Activated CD8-positive, alpha-beta memory T cell treated with anti-CD3 and anti-CD28 coated beads for 48 hours (primary cell): ENCODE measurements around the gene RNPS1.

Experiments
- DNase-seq, 3 experiments: peaks; one replicate each; pipeline ENCODE4 v3.0.0-alpha.2; 2020; ENCODE audit warnings: low read depth in 2 of 3, low spot score in 2 of 3

Gene RNPS1

DNA sequence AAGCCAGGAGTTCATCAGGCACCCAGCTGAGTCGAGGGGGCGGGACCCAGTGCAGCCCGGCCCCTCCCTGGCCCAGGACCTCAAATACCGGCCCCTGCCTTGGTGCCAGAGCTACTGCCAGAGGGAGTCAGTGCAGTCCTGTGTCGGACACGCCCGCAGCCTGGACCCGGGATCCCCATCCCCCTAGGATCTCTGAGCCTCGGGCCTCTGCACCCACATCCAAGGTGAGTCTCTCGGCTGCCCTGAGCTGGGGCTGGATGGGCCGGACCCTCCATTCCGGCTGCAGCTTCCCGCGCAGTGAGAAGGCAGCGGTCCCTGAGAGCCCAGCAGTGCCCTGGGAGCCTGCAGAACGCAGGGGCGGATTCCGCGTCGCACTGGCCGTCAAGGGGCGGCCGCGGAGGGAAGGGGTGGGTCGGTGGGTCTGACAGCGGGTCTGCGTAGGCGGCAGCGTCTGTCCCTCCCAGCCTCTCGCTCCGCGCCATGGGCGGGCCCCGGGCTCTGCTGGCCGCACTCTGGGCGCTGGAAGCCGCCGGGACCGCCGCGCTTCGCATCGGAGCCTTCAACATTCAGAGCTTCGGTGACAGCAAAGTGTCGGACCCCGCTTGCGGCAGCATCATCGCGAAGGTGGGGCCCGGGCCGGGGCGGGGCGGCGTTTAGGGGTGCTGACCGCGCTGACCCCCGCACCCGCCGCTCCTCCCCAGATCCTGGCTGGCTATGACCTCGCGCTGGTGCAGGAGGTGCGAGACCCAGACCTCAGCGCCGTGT, 31.4 kb downstream of the RNPS1 start, which contains the start of gene DNASE1L2:
TSS of gene DNASE1L2 (plus strand) at position 108 of the 765 bp plus-strand sequence. CDS start at position 481, 373 bp downstream.
- DNase-seq = no peak

DNA sequence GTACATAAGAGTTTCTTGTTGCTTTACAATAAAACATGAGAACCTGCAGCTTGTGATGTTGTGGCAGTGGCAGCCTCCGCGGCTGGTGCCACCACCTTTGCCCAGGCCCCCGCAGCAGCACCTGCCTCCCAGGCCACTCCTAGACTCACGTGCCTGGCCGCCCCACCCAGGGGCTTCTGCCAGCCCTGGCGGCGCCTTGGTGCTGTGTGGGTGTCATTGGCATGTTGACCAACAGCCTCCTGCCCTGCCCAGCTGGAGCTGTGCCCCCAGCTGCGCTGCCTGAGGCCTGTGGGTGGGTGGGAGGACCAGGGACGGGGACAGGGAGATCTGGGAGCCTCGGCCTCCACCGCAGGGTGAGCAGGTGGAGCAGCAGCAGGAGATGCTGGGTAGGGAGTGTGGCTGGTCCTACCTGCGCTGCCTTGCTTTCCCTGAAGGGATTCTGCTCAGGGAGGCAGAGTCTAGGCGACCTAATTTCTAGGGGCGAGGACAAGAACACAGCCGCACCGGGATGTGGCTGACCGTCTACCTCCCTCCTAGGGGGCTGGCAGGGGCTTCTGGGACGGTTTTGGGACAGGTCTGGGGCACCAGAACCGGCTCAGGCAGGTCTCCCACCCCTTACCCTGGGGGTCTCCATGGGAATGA, 32.1 kb downstream of the RNPS1 start:
- no peak for DNase-seq

DNA sequence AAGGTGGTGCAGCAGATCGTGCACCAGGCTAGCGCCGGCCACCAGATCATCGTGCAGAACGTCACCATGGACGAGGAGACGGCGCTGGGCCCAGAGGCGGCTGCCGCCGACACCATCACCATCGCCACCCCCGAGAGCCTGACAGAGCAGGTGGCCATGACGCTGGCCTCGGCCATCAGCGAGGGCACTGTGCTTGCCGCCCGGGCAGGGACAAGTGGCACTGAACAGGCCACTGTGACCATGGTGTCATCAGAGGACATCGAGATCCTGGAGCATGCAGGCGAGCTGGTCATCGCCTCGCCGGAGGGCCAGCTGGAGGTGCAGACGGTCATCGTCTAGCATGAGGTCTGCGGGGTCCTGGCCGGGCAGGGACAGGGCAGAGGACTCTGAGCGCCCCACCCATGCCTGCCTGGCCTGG, 32.7 kb downstream of the RNPS1 start:
- DNase-seq = no peak

DNA sequence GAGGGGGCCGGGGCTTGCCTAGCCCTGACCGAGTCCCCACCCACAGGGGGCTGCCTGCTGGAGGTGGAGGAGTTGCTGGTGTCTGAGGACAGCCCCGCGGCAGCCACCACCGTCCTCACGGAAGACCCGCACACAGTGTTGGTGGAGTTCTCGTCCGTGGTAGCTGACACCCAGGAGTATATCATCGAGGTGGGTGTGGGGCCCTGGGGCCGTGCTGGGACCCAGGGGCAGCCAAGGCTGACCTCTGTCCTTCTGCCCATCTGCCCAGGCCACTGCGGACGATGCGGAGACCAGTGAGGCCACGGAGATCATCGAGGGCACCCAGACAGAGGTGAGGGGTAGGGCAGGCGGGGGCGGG, 33.1 kb downstream of the RNPS1 start:
- no peak for DNase-seq

DNA sequence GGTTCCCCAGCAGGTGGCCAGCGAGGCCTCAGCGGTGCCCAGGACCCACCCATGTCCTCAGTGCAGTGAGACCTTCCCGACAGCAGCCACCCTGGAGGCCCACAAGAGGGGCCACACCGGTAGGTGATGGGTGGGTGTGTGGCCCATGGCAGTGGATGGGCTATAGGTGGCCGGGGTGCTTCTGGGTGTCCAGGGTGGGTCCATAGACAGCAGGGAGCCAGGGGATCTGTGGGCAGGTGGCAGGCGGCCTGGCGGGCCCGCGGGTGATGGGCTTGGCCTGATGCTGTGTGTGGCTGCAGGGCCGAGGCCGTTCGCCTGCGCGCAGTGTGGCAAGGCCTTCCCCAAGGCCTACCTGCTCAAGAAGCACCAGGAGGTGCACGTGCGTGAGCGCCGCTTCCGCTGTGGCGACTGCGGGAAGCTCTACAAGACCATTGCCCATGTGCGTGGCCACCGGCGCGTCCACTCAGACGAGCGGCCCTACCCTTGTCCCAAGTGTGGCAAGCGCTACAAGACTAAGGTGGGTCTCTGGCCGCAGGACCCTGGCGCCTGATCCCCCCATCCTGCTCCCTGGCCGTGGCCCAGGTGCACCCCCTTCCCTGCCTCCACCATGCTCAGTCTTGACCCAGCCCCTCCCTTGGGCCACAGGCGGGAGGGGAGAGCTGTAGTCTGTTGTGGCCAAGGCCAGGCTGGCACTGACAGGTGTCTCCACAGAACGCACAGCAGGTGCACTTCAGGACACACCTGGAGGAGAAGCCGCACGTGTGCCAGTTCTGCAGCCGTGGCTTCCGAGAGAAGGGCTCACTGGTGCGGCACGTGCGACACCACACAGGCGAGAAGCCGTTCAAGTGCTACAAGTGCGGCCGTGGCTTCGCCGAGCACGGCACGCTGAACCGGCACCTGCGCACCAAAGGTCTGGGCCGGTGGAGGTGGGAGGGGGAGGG, 33.8 kb downstream of the RNPS1 start:
- DNase-seq = no peak

DNA sequence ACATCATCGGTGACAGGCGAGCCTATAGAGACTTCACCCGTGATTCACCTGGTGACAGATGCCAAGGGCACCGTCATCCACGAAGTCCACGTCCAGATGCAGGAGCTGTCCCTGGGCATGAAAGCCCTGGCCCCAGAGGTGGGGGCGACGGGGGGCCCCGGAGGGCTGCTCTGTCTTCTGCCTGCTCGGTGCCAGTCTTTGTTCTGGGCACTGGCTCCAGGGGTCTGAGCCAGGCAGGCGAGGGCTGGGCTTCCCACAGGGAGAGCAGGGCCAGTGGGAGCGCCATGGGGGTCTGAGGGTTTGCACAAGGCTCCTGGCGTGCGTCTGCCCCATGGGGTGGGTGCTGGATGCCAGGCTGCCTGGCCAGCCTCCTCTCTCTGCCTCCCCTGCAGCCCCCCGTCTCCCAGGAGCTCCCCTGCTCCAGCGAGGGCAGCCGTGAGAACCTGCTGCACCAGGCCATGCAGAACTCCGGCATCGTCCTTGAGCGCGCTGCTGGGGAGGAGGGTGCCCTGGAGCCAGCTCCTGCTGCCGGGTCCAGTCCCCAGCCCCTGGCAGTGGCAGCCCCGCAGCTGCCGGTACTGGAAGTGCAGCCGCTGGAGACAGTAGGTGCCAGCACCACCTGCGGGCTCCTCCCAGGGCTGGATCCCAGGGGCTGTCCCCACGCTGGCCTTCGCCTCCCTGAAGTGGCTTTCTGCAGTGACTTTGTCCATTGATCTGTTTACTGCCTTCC, 34.7 kb downstream of the RNPS1 start:
- no peak for DNase-seq

DNA sequence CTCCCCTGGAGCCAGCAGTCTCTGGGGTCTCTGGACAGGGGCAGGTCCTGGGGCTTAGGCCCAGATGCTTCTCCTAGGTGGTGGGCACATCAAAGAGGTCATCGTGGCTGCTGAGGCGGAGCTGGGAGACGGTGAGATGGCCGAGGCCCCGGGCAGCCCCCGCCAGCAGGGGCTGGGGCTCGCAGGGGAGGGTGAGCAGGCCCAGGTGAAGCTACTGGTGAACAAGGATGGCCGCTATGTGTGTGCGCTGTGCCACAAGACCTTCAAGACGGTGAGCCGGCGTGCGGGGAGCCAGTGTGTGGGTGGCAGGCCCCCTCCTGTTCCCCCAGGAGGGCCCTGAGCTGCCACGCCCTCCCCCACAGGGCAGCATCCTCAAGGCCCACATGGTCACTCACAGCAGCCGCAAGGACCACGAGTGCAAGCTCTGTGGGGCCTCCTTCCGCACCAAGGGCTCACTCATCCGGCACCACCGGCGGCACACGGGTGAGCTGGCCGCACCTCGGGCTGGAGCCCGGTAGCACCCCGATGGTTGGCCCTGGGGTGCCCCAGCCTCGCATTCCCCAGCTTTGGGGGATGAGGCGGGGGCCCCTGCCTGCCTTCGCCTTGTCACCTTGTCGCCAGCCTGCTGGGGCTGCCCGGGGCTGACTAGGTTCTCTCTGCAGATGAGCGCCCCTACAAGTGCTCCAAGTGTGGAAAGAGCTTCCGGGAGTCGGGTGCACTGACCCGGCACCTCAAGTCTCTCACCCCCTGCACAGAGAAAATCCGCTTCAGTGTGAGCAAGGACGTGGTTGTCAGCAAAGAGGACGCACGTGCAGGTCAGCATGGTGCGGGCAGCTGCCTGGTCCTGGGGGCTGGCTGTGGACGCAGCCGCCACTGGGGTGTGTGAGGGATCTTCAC, 35.6 kb downstream of the RNPS1 start:
- no peak for DNase-seq

DNA sequence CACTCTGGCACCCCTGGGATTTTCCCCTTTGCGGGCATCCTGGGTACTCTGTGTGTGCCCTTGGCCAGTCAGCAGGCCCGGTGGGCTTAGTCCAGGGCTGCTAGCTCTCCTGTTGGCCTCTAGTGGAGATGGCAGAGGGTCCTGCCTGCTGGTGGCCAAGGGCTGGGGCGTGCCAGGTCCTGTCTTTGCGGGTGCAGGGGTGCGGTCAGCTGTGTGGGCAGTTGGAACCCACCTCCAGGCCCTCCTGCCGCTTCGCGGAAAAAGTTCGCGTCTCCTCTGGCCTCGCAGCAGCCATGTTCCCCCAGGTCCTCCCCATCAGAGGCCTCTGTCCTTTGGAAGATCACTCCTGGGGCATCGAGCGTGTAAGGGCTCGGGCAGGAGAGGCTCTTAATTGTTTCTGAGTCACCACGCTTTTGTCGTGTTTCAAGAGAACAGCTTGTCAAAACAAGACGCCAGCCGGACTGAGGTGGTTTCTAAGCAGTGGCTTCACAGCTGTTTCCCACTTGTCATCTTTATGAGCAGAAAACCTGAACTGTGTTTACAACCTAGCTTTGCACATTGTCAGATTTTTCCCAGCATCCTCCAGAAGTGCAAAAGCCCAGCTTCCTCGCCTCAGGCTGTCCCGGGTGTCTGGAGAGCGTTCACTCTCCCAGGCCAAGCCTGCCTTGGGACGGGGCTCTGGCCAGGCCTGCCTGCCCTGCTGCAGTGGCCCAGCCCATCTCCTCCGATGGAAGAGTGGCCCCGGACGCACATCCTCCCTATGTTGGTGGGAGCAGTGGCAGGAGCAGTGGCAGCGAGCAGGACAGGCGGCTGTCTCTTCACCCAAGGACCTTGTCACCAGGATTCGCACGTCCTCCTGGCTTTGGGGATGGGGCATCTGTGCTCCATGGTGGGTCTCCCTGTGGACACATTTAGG, 36.7 kb downstream of the RNPS1 start:
- no peak for DNase-seq

DNA sequence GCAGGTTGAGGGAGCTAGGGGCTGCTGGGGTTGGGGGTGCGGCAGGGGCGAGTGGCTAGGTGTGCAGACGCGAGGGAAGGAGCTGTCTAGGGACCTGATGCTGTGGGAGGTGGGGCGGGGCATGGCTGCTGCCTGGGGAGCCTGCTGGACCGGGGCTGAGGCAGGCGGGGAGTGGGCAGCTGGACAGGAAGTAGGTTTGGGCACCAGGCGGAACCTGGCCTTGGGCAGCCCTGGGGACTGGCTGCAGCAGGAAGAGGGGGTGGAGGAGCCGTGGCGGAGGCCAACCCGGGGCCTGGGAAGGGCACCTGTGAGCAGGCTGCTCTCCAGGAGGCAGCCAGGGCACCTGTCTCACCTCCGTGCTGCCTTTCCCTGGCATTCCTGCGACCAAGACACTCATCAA, 37.5 kb downstream of the RNPS1 start:
- no peak for DNase-seq

DNA sequence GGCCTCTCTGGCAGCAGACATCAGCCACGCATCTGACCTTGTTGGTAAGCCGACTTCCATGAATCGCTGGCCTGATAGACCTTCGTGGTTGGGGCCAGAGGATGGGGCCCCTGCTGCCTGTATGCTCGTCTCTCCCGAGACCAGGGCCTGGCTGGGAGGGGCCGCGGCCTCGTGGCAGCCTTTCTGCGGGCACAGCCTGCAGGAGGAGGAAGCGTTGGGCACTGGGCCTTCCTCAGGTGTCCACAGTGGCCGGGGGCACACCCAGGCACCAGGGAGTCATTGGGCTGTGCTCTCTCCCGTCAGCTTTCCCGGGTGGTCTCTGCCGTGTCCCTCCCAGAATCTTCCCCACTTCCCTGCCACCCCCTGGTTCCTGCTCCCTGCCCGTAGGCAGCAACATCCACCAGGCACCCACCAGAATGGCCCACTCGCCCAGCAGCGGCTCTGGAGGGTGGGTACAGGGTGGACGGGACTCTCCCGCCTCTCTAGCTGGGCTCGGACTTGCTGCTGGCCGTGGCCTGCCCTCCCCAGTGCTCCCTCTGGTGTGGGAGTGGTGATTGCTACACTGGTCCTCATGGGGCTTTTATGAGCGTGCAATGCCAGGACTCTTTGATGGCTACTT, 38.2 kb downstream of the RNPS1 start:
- no peak for DNase-seq

DNA sequence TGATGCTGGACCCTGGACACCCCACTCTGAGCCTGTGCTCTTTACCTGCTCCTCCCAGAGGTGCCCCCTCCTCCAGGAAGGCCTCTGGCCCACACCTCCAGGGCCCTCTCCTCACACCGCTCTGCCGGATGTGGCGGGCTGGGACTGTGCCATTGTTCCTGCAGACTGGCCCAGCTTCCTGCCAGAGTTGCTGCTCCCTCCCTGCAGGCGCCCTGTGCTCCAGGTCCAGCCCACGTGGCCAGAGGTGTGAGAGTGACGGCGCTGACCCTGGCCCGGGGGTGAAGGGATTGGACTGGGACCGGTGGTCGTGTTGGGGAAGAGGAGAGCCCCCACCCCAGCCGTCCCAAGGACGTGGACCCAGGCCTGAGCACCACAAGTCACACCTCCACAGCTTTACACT, 38.8 kb downstream of the RNPS1 start:
- no peak for DNase-seq

DNA sequence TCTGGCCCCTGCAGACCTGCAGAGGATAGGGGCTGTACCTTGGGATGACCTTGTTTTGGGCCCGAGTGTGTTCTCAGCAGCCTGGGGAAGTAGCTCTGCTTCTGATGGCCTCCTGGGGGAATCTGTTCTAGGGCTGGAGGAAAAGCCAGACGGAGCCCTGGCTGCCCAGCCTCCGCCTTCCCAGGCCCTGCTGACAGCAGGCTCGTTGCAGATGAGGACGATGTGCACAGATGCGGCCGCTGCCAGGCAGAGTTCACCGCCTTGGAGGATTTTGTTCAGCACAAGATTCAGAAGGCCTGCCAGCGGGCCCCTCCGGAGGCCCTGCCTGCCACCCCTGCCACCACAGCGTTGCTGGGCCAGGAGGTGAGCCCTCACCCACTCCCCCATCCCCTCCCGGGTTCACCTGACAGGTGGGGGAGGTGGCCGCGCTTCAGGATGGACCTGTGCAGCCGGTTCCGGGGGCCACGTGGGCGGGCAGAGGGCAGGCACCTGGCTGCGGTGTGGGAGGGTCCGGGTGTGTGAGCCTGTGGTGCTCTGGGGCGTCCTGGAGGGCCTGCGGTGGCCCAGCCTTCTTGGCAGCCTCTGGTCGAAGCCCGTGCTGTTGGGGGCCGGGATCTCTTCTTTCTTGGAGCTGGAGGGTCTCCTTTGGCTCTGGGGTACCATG, 39.6 kb downstream of the RNPS1 start:
- DNase-seq = no peak

DNA sequence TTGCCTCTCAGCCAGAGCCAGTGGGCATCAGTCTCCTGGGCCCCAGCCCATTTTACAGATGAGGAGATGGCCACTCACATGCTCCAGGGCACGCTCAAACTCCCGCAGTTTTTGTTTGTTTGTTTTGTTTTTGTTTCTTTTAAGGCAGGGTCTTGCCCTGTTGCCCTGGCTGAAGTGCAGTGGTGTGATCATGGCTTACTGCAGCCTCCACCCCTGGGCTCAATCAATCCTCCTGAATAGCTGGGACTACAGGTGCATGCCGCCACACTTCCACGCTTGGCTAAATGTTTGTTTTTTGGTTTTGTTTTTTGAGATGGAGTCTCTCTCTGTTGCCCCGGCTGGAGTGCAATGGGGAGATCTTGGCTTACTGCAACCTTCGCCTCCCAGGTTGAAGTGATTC, 41.0 kb downstream of the RNPS1 start:
- no peak for DNase-seq

DNA sequence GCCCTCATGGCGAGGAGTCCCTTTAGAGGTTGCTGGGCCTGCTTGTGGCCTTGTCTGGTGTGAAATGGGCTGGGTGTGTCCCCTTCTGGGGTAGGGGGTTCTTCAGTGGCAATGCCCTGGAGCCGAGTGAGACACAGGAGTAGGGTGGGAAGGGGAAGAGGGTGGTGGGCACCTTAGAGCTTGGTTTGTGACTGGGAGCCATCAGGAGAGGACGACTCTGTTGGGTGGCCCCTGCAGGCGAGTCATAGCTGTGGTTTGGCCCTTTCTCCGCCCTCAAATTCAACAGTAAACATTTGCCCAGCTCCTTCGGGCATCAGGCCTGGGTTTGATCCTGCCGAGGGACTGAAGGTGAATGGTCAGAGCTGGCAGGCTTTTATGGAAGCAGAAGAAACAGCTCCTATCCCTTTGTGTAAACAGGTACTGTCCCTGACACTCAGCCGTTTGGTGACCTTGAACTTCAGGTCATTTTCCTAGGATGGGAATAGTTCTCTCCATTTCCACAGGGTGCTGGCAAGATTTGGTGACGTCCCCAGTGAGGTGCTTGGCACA, 41.6 kb downstream of the RNPS1 start:
- DNase-seq = no peak

DNA sequence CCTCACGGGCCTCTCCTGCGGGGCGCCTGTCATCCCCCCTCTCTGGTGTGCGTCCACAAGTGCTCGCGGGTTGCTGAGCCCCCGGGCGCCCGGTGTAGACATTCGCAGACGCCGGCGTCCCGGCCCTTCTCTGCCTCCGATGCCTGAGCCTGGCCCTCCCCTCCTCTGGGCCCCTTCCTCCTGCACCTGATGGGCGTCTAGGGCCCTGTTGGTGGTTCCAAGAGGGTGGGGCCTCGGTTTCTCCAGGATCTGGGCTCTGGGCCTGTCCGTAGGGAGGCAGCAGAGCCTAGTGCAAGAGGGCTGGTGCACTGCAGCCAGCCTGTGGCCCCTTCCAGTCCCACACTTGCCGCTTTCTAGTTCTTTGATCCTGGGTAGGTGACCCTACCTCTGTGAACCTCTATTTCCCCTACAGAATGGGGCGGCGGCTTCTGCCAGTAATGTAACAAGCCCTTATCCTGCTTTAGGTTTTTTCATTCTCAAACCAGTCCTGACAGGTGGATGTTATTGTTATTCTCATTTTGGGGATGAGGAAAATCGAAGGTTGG, 43.9 kb downstream of the RNPS1 start:
- DNase-seq = no peak

DNA sequence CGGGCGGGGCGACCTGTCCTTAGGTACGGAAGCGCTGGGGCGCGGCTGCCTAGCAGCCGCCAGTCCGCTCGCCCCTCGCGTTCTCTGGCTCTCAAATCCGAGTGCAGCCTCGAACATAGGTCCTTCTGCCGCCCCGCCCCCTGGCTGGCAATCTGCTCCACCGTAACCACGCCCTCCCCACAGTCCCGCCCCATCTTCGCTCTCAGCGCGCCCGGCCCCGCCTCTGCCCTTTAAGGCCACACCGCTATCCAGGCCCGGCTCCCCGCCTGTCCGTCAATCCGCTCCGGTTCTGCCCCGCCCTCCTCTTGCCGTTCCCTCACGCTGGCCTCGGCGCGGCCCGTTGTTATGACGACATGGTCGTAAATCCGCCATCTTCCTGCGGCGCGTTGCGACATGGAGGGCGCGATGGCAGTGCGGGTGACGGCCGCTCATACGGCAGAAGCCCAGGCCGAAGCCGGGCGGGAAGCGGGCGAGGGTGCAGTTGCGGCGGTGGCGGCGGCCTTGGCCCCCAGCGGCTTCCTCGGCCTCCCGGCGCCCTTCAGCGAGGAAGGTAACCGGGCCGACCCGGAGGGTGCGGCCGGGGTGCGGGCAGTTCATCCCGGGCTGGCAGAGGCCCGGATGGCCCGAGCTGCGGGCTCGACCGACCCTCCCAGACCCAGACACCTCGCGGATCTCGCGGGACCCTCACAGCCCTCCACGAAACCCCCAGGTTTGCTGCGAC, 44.5 kb downstream of the RNPS1 start, which contains the start of gene E4F1:
TSS of gene E4F1 (plus strand) at position 371 of the 721 bp plus-strand sequence. CDS start at position 394, 23 bp downstream.
- peak; percentile 97 to 99 (median 98) for DNase-seq

DNA sequence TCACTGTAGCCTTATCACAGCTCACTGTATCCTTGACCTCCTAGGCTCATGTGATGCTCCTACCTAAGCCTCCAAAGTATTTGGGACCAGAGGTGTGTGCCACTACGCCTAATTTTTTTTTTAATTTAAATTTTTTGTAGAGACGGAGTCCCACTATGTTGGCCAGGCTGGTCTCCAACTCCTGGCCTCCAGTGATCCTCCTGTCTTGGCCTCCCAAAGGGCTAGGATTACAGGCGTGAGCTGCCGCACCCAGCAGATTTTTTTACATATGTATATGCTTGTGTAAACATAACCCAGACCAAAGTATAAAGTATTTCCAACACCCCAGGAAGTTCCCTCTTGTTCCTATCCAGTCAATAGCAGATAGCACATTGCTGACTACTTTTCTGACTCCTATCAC, 51.6 kb downstream of the RNPS1 start:
- DNase-seq = no peak
